H1 (cell line): ENCODE data around the gene STARD13.

Experiments used
- KDM5A ChIP-seq: fragments of 200-600 bp; IDR thresholded peaks from 2 replicates; pipeline ENCODE4 v1.7.1; 2012; ENCODE audit warnings: mild to moderate bottlenecking, low read length, inconsistent platforms, mixed read lengths
- SRF ChIP-seq: IDR thresholded peaks from 2 replicates; pipeline ENCODE4 v1.6.1; 2011; ENCODE audit warnings: mild to moderate bottlenecking, low read depth, low read length, moderate library complexity

- no peak for TF ChIP-seq KDM5A
- TF ChIP-seq SRF, result no peak
These were observed 5.2 kb downstream of the STARD13 start for GRCh38 chr13:33280279-33280905.
